H9 (cell line): ENCODE data around the gene ENKD1. TPM values are rescaled to one million over a fixed set of nuclear protein-coding genes. Genes with fewer than 3 reads are reported as not detected.

Source experiments
- DNase-seq: peaks from one replicate; pipeline ENCODE4 v3.0.0-alpha.2; 2017
- H2AFZ ChIP-seq: one replicate; pipeline ENCODE4 v1.6.1; 2013; ENCODE audit warnings: mild to moderate bottlenecking, low read length, control low read depth, moderate library complexity
- H2AK5ac ChIP-seq: 2 replicates; pipeline ENCODE4 v1.6.1; 2013; ENCODE audit warnings: low read length, control low read depth, mixed read lengths; ENCODE audit not compliant: insufficient read length
- H2BK120ac ChIP-seq: one replicate; pipeline ENCODE4 v1.6.1; 2013; ENCODE audit warnings: low read depth, mild to moderate bottlenecking, low read length, control low read depth, inconsistent platforms; ENCODE audit not compliant: poor library complexity, severe bottlenecking
- H2BK12ac ChIP-seq: 2 replicates; pipeline ENCODE4 v1.6.1; 2013; ENCODE audit warnings: low read length, control low read depth, mixed read lengths, low read depth; ENCODE audit not compliant: insufficient read length
- H2BK15ac ChIP-seq: 2 replicates; pipeline ENCODE4 v1.6.1; 2013; ENCODE audit warnings: low read depth, low read length, control low read depth
- H2BK20ac ChIP-seq: one replicate; pipeline ENCODE4 v1.6.1; 2013; ENCODE audit warnings: low read depth, mild to moderate bottlenecking, low read length, control low read depth, inconsistent platforms; ENCODE audit not compliant: poor library complexity, severe bottlenecking
- H2BK5ac ChIP-seq: 2 replicates; pipeline ENCODE4 v1.6.1; 2013; ENCODE audit warnings: low read length, control low read depth, mixed read lengths; ENCODE audit not compliant: insufficient read length
- H3K14ac ChIP-seq: 2 replicates; pipeline ENCODE4 v1.6.1; 2013; ENCODE audit warnings: low read length, control low read depth; ENCODE audit not compliant: insufficient read depth
- H3K18ac ChIP-seq: 2 replicates; pipeline ENCODE4 v1.6.1; 2013; ENCODE audit warnings: low read depth, mild to moderate bottlenecking, mixed read lengths, low read length, control low read depth; ENCODE audit not compliant: insufficient read length
- H3K23ac ChIP-seq: 2 replicates; pipeline ENCODE4 v1.6.1; 2013; ENCODE audit warnings: low read length, control low read depth, mixed read lengths, low read depth; ENCODE audit not compliant: insufficient read length
- H3K23me2 ChIP-seq: 2 replicates; pipeline ENCODE4 v1.6.1; 2013; ENCODE audit warnings: low read depth, mild to moderate bottlenecking, mixed read lengths, low read length, control low read depth; ENCODE audit not compliant: insufficient read length, poor library complexity, severe bottlenecking
- H3K27ac ChIP-seq: 2 replicates; pipeline ENCODE4 v1.5.1; 2013; ENCODE audit warnings: low read length, control low read depth, mixed read lengths, low read depth; ENCODE audit not compliant: insufficient read length
- H3K27me3 ChIP-seq: 2 replicates; pipeline ENCODE4 v1.6.1; 2013; ENCODE audit warnings: low read length, control low read depth, inconsistent platforms; ENCODE audit not compliant: insufficient read depth
- H3K4ac ChIP-seq: 2 replicates; pipeline ENCODE4 v1.6.1; 2013; ENCODE audit warnings: low read depth, mild to moderate bottlenecking, control low read depth, inconsistent platforms, low read length, moderate library complexity
- H3K4me1 ChIP-seq: 2 replicates; pipeline ENCODE4 v1.6.1; 2013; ENCODE audit warnings: low read length, control low read depth, inconsistent platforms; ENCODE audit not compliant: insufficient read depth
- H3K4me2 ChIP-seq: 2 replicates; pipeline ENCODE4 v1.6.1; 2013; ENCODE audit warnings: low read length, control low read depth, mixed read lengths; ENCODE audit not compliant: insufficient read length, insufficient read depth
- H3K56ac ChIP-seq: 2 replicates; pipeline ENCODE4 v1.6.1; 2013; ENCODE audit warnings: low read depth, mild to moderate bottlenecking, mixed read lengths, low read length, control low read depth; ENCODE audit not compliant: insufficient read length
- H3K79me1 ChIP-seq: 2 replicates; pipeline ENCODE4 v1.6.1; 2013; ENCODE audit warnings: low read depth, mild to moderate bottlenecking, moderate library complexity, low read length, control low read depth, inconsistent platforms; ENCODE audit not compliant: insufficient read depth, poor library complexity, severe bottlenecking
- H3K79me2 ChIP-seq: 2 replicates; pipeline ENCODE4 v1.6.1; 2013; ENCODE audit warnings: low read length, control low read depth, inconsistent platforms; ENCODE audit not compliant: insufficient read depth
- H3K9ac ChIP-seq: 2 replicates; pipeline ENCODE4 v1.6.1; 2013; ENCODE audit warnings: low read length, control low read depth, mixed read lengths; ENCODE audit not compliant: insufficient read length; ENCODE audit errors: extremely low read depth
- H3K9me3 ChIP-seq: one replicate; pipeline ENCODE4 v1.6.1; 2013; ENCODE audit warnings: low read depth, low read length, inconsistent platforms; ENCODE audit not compliant: control insufficient read depth
- H3T11ph ChIP-seq: one replicate; pipeline ENCODE4 v1.6.1; 2013; ENCODE audit warnings: mild to moderate bottlenecking, low read length, control low read depth, inconsistent platforms
- H4K20me1 ChIP-seq: one replicate; pipeline ENCODE4 v1.6.1; 2013; ENCODE audit not compliant: control insufficient read depth, insufficient read length, insufficient read depth
- H4K5ac ChIP-seq: 2 replicates; pipeline ENCODE4 v1.6.1; 2013; ENCODE audit warnings: low read depth, mild to moderate bottlenecking, mixed read lengths, low read length, control low read depth; ENCODE audit not compliant: insufficient read length
- H4K8ac ChIP-seq: replicated peaks from 2 replicates; pipeline ENCODE4 v1.6.1; 2013; ENCODE audit warnings: low read length, control low read depth, mixed read lengths, low read depth; ENCODE audit not compliant: insufficient read length
- H4K91ac ChIP-seq: 2 replicates; pipeline ENCODE4 v1.6.1; 2013; ENCODE audit warnings: low read depth, mild to moderate bottlenecking, moderate library complexity, mixed read lengths, low read length, control low read depth; ENCODE audit not compliant: insufficient read length
- H3K27ac Mint-ChIP-seq, 3 experiments: 2 replicates in 2 of 3; 3 replicates in 1 of 3; pipeline ENCODE4 v1.8.0; 2020 to 2021; ENCODE audit warnings: mixed read lengths in 3 of 3, mild to moderate bottlenecking in 1 of 3, moderate library complexity in 1 of 3
- H3K27me3 Mint-ChIP-seq: 2 replicates; pipeline ENCODE4 v1.8.0; 2021; ENCODE audit warnings: low read depth, mild to moderate bottlenecking, moderate library complexity, mixed read lengths
- H3K36me3 Mint-ChIP-seq, 3 experiments: 2 replicates in 2 of 3; 3 replicates in 1 of 3; pipeline ENCODE4 v1.8.0; 2020 to 2021; ENCODE audit warnings: low read depth in 3 of 3, mixed read lengths in 3 of 3; ENCODE audit not compliant: insufficient read depth in 1 of 3
- H3K4me1 Mint-ChIP-seq, 2 experiments: 2 replicates each; pipeline ENCODE4 v1.8.0; 2020; ENCODE audit warnings: mixed read lengths in 2 of 2
- H3K4me3 Mint-ChIP-seq, 2 experiments: 2 replicates in 1 of 2; 3 replicates in 1 of 2; pipeline ENCODE4 v1.8.0; 2020 to 2021; ENCODE audit warnings: mild to moderate bottlenecking in 2 of 2, mixed read lengths in 2 of 2, moderate library complexity in 1 of 2
- H3K9me3 Mint-ChIP-seq, 2 experiments: 2 replicates in 1 of 2; 3 replicates in 1 of 2; pipeline ENCODE4 v1.8.0; 2020; ENCODE audit warnings: mild to moderate bottlenecking in 2 of 2, mixed read lengths in 2 of 2, moderate library complexity in 1 of 2
- WGBS: extraction: QIAGEN DNeasy Blood & Tissue Kit; methylation state at CpG from one replicate; pipeline ENCODE4 v1.1.7; 2013; ENCODE audit warnings: missing lambda C conversion rate, low lambda C conversion rate, mixed read lengths; ENCODE audit not compliant: insufficient read length; ENCODE audit errors: extremely low coverage; 5-methylcytosine and 5-hydroxymethylcytosine counted together
- total RNA-seq: library from RNA; stranded (reverse); gene quantifications from 2 replicates; pipeline ENCODE4 v1.2.1, GENCODE V29; 2021
- TF ChIP-seq, protein P1 (sequence below): fragments of 200-600 bp; sonication (generic); conservative IDR thresholded peaks from 3 replicates; pipeline ENCODE4 v1.8.0; 2021; ENCODE audit warnings: antibody characterized with exemption, mild to moderate bottlenecking

Gene ENKD1
- total RNA-seq, 1 experiment from 2014 or later: 9.5 TPM

DNA sequence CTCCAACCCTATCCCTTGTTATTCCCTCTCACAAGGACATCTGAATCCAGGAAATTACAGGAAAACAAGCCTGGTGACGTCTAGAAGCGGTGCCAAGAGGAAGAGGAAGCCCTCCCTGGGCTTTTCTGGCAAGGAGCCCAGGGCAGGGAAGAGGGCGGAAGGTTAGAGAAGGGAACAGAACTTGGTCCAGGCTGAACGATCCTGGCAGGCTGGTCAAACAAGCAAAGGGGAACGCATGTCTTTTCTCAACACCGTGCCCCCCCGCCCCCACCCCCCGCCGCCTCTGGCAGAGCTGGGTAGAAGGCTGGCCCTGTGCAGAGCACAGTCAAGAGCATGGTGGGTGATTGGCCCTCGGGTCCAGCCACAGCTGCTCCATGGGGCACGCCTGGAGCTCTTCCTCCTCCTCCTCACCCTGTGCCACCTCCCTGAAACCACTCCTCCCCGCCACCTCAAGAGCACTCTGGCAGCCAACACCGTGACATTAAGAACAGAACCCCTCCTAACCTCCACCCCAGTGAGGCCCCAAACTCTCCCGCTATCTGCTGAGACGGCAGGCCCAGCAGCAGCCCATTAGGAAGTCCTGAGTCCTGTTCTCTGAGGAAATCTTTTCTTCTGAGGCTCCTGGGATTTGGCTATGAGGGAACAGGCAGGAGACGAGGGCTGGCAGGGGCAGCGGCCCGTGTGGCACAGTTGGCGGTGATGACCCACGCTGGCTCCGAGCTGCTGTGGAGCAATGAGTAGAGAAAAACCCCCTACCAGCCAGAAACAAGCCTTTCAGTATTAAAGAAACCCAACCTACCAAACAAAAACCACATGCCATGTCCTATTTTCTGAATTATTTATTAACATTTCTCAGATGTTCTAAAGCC, 7.4 kb upstream of the ENKD1 start:
- Histone ChIP-seq H2BK15ac (no peak overlapping the region), H2AK5ac (no peak overlapping the region), H2AFZ (no peak overlapping the region), H3K23ac (no peak overlapping the region), H3K27ac (no peak overlapping the region), H3K79me1 (no peaks in the 10 kb centered on the region), H4K91ac (no peak overlapping the region), H4K8ac (no peak overlapping the region), H3K79me2 (no peaks in the 10 kb centered on the region), H4K5ac (no peak overlapping the region), H3K27me3 (no peaks in the 10 kb centered on the region), H3T11ph (no peak overlapping the region), H3K4me1 (no peaks in the 10 kb centered on the region), H3K4ac (no peak overlapping the region), H3K56ac (no peak overlapping the region), H3K23me2 (no peaks in the 10 kb centered on the region), H2BK20ac (no peak overlapping the region), H3K9me3 (no peaks in the 10 kb centered on the region), H2BK5ac (no peak overlapping the region), H3K4me2 (no peak overlapping the region), H2BK12ac (no peak overlapping the region), H4K20me1 (peaks cover 3% of the 10 kb centered on the region), H3K14ac (no peak overlapping the region), H3K9ac (no peak overlapping the region), H3K18ac (no peak overlapping the region), H2BK120ac (no peak overlapping the region)
- H3K27me3 Mint-ChIP-seq: no peaks in the 10 kb centered on the region
- H3K4me3 Mint-ChIP-seq: no peak overlapping the region; a peak in 1 of 5 replicates
- H3K4me1 Mint-ChIP-seq: 0 out of 4 replicates have a peak, but pooled peaks cover 0 to 2% of the 10 kb centered on the region in 2 experiments
- peaks cover 0 to 4% (median 2%) of the 10 kb centered on the region in 3 experiments; a peak in 3 of 7 replicates for H3K36me3 Mint-ChIP-seq
- no peaks in the 10 kb centered on the region for H3K9me3 Mint-ChIP-seq
- DNase-seq: no peak
- no CpG with 5 or more reads among the region's 21 CpGs for WGBS
- TF ChIP-seq, protein P1, sequence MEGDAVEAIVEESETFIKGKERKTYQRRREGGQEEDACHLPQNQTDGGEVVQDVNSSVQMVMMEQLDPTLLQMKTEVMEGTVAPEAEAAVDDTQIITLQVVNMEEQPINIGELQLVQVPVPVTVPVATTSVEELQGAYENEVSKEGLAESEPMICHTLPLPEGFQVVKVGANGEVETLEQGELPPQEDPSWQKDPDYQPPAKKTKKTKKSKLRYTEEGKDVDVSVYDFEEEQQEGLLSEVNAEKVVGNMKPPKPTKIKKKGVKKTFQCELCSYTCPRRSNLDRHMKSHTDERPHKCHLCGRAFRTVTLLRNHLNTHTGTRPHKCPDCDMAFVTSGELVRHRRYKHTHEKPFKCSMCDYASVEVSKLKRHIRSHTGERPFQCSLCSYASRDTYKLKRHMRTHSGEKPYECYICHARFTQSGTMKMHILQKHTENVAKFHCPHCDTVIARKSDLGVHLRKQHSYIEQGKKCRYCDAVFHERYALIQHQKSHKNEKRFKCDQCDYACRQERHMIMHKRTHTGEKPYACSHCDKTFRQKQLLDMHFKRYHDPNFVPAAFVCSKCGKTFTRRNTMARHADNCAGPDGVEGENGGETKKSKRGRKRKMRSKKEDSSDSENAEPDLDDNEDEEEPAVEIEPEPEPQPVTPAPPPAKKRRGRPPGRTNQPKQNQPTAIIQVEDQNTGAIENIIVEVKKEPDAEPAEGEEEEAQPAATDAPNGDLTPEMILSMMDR: no peak
- peak overlapping the region; percentile 30 to 88 (median 57); a peak in 4 of 7 replicates for H3K27ac Mint-ChIP-seq
